ENCODE data around the gene PSMB7.

- TF ChIP-seq CTCF (CRISPR knock-in tag; IDR thresholded peaks at IDR 0.05) (no peak), POLR2AphosphoS2 (IDR thresholded peaks at IDR 0.05; ENCODE audit: low read depth, low read length) (no peak), ZNF274 (CRISPR knock-in tag; IDR thresholded peaks at IDR 0.05) (no peak), ATF1 (CRISPR knock-in tag; IDR thresholded peaks at IDR 0.05) (no peak), EZH2 (conservative IDR thresholded peaks at IDR 0.05; ENCODE audit: low read depth, low read length) (no peak), CEBPB (IDR thresholded peaks at IDR 0.05; ENCODE audit: borderline replicate concordance, low read depth, low read length) (no peak), NRL (CRISPR knock-in tag; IDR thresholded peaks at IDR 0.05; ENCODE audit: borderline replicate concordance) (no peak), MYC (CRISPR knock-in tag; IDR thresholded peaks at IDR 0.05; ENCODE audit: borderline replicate concordance) (no peak), PAX8 (CRISPR knock-in tag; IDR thresholded peaks at IDR 0.05; ENCODE audit: borderline replicate concordance) (no peak), POLR2A (IDR thresholded peaks at IDR 0.05; ENCODE audit: insufficient read depth in 1 of 2, low read depth in 2 of 2, low read length in 2 of 2) (no peak), JARID2 (CRISPR knock-in tag; IDR thresholded peaks at IDR 0.05; ENCODE audit: insufficient replicate concordance) (no peak), KAT8 (CRISPR knock-in tag; IDR thresholded peaks at IDR 0.05) (no peak), RFXANK (CRISPR knock-in tag; IDR thresholded peaks at IDR 0.05) (no peak)
Measured at GRCh38 chr9:124394167-124394566, 21.1 kb downstream of the PSMB7 start.
